GM21515 (cell line): Measurements from ENCODE around the gene ZBTB42.
"Not testable (repeated sequence)": the region's sequence is repeated elsewhere in the genome, so short reads cannot be mapped to it uniquely, and the experiment has no call there.

Experiments used
- ATAC-seq: cut with Tn5 transposase; IDR thresholded peaks from one replicate; pipeline ENCODE4 v1.9.1; 2021; ENCODE audit not compliant: unreplicated experiment

ZBTB42 gene

DNA sequence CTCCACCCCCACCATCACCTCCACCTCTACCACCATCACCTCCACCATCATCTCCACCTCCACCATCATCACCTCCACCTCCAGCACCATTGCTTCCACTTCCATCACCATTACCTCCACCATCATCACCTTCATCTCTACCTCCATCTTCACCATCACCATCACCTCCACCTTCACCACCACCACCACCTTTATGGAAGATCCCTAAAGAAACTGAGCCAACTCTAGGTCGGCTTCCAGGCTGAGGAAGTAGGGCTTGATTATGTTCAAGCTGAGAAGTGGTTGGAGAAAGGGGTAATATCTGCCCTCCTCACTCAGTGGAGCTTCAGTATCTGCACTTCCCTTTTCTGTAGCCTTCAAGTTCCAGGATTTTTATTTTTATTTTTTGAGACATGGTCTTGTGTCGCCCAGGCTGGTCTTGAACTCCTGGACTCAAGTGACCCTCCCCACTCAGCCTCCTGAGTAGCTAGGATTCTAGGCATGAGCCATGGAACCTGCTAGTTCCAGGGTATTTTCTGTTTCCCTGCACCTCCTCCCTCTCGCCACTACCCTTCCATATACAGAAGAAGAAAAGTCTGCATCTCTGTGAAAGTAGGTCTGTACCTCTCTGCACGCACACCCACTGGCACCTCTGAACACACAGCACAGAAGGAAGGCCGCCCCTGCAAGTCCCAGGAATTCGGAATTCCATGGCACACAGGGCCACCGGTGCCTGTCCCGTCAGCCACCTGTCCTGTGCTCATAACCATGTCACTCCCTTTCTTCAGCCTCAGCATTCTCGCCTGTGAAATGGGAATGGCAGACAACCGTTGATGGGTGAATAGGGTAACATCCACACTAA, 5.9 kb downstream of the ZBTB42 start:
- ATAC-seq = no peak

DNA sequence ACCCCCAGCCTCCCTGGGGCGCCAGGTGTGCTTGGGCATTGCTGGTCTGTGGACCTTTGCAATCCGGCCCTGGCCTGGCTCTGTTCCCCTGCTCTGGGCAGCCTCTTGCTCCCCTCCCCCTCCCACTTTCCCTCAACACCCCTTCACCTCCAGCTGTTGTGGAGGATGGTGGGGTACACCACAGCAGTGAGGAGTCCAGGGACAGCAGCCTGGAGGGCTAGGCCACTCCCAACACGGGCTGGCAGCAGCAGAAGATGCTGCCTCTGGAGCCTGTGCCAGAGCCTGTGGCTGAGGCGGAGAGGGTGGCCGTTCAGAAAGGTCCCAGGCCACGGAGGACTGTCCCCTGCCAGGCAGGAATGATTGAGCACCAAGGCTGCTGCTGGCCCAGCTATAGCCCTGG, 7.6 kb downstream of the ZBTB42 start:
- no peak for ATAC-seq

DNA sequence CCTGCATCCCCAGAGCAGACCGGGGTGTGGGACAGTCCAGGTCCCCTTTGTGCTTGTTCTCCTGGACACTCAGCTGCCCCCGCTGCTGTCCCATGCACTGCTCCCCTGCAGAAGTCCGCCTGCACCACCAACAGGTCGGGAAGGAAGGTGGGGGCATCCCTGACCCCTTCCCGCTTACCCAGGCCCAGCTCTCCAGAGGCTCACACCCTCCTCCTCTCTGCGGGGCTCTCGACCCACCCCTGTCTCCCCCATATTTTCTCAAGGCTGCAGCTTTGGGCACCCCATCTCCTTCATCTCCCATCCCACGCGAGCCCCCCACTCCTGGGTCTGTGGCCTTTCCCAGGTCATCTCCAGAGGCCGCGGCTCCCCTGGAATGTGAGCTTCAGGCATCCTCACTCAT, 9.4 kb downstream of the ZBTB42 start:
- ATAC-seq = no peak

DNA sequence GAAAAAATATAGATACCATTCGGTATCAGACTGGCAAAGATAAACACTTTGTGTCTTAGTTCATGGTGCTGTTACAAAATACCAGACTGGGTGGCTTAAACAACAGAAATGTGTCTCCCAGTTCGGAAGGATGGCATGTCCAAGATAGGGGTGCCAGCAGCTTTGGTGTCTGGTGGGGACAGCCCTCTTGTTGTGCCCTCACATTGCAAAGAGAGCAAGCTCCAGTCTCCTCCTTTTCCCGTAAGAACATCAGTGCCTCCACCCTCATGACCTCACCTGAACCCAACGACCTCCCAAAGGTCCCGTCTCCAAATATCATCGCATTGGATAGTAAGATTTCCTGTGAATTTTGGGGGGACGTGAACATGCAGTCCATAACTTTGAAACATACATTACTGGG, 12.4 kb downstream of the ZBTB42 start:
- ATAC-seq = no peak

DNA sequence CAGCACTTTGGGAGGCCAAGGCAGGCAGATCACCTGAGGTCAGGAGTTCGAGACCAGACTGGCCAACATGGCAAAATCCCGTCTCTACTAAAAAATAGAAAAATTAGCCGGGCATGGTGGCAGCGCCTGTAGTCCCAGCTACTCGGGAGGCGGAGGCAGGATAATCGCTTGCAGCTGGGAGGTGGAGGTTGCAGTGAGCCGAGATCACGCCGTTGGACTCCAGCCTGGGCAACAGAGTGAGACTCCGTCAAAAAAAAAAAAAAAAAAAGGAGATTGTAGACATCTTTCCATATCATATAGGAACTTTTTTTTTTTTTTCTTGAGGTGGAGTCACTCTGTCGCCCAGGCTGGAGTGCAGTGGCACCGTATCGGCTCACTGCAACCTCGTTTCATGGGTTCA, 13.8 kb downstream of the ZBTB42 start:
- ATAC-seq = not testable (repeated sequence)

DNA sequence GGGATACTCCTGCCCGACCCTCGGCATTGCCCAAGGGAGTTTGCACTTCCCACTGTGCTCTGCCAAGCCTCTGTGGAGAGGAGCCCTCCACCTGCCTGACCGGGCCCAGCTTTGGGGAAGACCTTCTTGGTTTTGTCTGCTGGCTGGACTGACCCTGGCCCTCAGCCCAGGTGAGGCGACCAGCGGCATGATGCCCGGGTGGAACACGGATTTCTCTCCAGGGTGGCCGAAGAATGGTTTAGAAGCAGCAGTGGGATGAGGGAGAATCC, 15.6 kb downstream of the ZBTB42 start:
- peak; percentile 6 for ATAC-seq

DNA sequence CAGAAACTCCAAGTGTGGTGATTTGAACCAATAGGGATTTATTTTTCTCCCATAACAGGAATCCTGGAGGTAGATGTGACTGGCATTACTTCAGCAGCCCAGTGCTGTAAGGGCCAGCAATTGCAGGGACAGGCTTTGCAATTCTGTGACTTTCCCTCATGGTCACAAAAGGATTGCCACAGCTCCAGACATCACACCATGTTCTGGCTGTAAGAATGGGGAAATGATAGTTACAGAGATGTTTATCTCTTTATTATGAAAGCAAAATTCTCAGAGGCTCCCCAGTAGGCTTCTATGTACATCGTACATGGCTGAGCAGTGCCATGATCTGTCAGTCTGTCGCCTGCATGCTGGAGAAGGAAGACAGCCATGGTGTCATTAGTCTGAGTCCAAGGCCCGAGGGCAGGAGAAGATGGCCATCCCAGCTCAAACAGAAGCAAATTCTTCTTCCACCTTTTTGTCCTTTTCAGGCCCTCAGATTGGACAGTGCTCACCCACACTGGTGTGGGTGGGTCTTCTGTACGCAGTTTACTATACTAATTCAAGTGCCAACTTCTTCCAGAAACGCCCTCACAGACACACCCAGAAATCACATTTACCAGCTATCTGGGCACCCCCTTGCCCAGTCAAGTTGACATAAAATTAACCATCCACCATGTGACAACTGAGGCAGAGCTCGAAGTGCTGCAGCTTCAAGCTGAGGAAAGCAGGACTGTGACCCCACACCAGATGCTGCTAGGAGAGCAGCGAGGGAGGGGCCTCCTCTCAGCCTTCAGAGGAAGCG, 17.2 kb downstream of the ZBTB42 start:
- no peak for ATAC-seq

DNA sequence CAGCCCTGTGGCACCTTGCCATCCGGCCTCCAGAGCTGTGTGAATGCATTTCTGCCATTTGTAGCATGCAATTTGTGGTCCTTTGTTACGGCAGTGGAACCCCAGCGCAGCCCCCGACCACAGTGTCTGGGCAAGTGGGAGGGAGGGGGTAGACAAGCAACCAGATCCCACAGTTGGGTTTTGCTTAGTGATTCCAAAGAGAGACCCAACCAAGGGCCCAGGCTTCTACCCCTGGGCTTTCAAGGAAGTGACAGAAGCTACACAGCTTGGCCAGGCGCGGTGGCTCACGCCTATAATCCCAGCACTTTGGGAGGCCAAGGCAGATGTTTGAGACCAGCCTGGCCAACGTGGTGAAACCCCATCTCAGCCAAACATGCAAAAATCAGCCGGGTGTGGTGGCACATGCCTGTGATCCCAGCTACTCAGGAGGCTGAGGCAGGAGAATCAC, 17.8 kb downstream of the ZBTB42 start:
- no peak for ATAC-seq

DNA sequence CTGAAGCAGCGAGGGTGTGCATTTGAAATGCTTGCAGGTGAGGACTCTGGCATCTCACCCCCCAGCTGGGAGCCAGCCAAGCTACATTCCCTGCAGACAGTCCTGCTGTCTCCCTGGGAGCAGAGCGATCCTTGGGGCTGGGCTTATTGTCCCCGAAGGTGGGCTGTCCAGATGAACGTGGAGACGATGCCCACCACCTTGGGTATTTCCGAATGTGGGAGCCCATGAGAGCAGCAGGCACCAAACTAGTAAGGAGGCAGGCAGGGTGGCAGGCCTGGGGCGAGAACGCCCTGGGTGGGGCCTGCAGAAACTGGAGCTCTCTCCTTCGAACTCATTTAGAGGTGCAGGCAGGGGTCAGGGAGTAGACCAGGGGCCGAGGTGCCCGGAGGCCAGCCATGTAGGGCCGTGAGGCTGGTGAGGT, 18.5 kb downstream of the ZBTB42 start:
- ATAC-seq = no peak

DNA sequence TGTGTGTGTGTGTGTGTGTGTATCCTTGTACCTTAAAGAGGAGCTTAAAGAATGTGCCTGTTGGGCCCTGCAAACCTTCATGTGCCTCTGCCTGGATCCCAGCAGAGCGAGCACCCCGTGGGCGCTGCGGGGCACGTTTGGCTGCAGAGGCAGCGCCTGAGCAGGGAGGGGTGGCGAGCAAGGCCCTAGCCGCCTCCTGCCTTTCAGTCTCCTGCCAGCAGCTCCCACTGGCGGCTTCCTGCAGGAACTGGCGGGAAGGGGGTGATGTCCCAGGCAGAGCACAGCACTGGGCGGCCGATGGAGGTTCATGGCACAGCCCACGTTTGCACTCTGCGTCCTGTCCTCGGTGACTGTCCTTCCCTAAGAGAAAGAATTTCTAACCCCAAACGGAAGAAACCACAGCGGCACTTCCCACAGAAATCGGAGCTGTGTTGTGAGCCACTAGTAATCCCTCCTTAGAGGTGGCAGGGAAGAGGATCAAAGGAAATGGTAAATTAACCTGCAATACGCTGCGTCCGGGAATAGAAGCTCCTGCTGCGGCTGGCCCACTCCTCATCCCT, 19.8 kb downstream of the ZBTB42 start:
- ATAC-seq = no peak

DNA sequence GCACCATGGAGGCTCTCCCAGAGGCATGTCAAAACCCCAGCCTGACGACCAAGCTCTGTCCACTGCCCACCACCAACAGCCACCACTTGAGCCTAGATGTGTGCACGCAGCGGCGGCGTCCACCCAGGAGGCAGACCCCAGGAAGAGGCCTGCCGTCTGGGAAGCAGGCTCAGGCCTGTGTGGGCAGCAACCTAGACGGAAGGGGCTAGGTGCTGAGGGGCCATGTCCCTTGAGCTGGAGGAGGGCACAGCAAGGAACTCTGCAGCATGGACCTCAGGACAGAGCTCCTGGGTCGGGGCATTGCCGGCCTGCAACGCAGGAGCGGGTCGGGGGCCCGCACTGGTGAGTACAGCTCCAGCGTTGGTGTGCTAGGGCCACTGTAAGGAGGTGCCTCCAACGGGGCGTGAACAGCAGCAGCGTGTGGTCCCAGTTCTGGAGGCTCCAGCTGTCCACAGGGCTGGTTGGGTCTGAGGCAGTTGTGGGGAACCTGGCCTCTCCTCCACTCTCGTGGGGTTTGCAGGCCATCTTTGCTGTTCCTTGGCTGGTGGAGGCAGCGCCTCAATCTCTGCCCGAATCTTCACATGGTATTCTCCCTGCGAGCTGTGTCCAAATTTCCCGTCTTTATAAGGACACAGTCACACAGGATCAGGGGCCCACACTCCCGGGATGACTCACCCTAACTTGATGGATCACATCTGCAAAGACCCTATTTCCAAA, 20.5 kb downstream of the ZBTB42 start:
- ATAC-seq = no peak

DNA sequence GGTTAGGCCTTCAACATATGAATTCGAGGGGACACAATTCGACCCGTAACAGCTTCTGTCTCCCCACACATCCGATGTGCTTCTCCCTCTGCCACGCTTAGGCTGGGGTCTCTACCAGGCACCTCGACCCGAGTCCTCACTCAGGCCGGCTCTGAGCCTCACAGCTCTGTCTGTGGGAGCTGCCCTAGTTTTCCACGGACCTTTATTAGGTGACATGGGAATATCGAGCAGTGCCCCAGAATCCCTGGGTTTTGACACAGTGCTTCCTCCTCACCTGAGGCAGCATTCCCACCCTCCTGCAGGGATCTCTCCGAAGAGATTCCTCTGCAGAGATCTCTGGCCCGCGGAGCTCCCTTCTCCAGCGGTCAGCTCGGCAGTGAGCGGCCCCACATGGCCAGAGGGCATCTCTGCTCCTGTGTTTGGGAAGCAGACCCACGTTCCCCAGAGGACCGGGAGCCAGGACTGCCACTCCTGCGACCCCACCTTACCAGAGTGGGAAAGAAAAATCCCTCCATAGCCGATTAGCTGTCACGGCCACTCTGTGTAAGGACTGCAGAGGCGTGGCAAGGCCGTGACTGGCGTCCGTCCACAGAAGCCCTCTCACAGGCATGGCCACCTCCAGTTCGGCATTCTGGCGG, 21.2 kb downstream of the ZBTB42 start:
- ATAC-seq = no peak

DNA sequence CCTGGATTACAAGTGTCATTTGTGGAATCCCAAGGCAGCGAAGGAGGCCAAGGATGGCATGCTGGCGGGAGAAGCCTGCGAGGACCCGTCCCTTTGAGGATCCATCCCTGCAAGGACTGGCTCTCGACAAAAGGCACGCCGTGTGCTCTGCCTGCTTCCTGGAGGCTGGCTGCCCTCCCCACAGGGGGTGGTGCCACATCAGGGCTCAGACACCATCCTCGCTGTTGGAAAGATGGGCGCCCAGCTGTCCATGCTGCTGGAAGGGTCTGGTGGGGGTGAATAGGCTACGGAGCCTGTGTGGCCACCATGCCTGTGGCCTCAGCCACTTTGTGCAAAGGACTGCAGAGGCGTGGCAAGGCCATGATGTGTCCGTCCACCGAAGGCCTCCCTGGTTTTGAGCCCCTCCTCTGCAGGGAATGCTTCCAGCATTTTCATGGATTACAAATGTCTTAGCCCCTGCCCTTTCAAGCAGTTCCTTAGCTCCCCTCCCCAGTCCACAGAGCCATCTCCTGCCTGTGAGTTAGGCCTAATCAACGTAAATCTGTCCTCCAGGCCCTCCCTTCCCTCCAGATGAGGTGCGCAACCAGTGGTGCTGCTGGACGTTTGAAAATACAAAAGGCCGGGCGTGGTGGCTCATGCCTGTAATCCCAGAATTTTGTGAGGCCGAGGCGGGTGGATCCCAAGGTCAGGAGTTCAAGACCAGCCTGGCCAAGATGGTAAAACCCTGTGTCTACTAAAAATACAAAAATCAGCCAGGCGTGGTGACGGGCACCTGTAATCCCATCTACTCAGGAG, 22.1 kb downstream of the ZBTB42 start:
- no peak for ATAC-seq

DNA sequence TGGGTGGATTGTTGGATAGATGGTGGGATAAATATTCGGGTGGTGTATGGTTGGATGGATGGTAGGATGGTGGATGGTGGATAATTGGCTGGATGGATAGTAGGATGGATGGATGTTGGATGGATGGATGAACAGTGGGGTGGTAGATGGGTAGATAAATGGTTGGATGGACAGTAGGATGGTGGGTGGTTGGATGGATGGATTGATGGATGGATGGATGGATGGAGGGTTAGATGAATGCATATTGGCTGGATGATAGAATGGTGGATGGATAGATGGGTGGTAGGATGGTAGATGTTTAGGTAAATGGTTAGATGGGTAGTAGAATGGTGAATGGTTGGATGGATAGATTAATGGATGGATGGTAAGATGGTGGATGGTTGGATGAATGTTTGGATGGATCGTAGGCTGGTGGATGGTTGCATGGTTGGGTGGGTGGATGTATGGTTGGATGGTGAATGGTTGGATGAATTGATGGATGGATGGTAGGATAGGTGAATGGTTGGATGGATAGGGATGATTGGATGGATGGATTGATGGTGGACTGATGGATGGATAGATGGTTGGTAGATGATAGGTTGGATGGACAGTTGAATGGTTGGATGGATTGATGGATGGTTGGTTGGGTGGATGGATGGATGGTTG, 23.6 kb downstream of the ZBTB42 start:
- no peak for ATAC-seq

DNA sequence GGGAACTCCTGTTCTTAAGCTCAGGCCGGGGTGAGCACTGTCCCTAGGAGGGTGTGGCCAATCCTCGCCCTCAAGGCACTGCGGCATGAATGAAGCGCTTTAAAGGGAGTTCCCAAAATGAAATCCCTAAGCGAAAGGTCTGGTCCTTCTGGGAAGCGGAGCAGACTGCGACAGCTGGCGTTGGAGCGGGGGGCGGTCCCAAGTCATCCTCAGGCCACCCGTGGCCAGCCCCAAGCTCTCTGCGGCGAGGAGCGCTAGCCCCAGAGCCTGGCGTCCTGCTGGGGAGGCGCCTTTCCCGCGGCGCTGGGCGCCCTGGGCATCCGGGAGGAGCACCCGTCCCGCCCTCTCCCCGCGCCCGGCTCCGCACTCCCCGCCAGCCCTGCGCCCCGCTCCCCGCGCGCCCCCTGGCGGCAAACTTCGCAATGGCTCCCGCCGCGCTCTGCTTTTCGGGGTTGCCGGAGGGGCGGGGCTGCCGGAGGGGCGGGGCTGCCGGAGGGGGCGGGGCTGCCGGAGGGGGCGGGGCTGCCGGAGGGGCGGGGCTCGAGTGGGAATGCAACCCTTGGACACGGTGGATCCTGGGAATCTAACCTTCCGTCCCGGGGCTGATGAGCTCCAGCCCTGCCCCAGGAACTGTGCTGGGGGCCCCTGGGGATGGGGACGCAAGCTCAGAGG, 25.4 kb downstream of the ZBTB42 start:
- peak; percentile 75 for ATAC-seq

DNA sequence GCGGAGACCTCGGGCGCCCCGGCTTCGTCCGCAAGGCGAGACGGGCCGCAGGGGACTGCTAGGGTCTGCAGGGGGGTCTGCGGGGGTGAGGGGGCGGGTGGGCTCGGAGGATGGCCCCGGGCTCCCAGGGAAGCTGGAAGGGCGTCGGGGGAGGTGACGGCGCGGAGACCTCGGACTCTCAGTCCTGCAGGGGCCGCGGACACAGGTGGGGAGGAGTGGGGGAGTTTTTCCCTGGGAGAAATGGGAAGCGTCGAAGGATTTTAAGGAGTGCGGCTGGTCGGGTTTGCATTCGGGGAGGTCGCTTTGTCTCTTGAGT, 25.9 kb downstream of the ZBTB42 start:
- no peak for ATAC-seq

DNA sequence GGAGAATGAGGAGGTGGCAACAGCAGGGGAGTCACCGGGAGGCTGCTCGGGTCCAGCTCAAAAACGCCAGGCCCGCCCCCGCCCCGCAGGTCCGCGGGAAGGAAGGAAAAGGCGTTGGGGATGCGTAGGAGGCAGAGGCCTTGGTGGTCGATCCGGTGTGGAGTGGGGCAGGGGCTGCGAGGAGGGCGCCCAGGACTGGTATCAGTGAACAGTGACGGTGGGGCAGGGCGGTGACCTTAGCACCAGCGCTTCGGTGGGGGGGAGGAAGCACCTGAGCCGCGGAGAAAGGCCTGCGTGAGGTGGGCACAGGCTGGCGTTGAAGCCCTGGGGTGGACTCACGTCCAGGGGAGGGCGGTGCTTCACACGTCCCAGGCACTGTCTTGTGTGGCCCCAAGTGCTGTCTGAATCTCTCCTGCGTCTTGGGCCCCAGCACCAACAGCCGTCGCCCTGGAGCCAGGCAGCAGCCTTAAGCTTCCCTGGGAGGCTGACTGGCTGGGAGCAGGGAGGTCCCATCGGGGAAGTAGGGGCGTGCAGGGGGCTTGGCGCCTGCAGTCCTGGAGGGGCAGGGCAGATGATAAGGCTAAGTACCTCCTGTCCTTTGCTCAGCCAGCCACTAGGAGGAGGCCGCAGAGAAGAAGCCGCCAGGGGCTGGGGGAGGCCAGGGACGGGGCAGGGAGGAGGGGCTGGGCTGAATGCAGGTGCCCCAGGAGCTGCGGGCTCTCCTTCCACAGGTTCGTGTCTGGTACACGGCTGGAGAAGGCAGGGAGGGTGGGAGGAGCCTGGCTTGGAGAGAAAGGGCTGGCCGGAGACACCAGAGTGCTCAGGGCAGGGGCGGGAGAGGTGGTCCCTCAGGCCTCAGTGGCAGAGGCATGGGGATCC, 26.5 kb downstream of the ZBTB42 start:
- ATAC-seq = no peak

DNA sequence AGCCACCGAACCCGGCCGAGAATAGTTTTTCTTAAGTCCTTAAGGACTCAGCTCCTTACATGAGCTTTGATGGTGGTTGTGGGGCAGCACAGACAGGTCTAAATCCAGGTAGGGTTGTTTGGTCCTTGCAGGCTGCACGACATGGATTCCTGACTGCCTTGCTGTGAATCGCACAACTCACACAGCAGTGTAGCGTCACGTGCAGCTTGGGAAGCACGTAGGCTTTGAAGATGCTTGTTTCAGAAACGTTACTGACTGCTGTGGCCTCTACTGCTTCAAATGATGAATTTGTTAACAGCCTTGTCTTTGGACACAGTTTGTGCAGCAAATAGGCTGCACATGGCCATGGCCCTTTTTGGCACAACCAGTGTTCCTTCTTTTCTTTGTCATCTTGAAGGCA, 29.9 kb downstream of the ZBTB42 start:
- ATAC-seq = no peak
